Endothelial cell of umbilical vein (primary cell): ENCODE results near the gene MAMDC4. TPM values are rescaled to one million over a fixed set of nuclear protein-coding genes. Genes with fewer than 3 reads are reported as not detected.

Source experiments
- BruUV-seq: library from RNA; stranded (reverse); fragments of 400-500 nt; replicated peaks from 2 replicates; lab custom pipeline; 2021; lab: Mats Ljungman, UMichigan
- CTCF ChIA-PET: fragments of 300-600, 350-600 bp; sonication (Branson Sonifier 250); formaldehyde crosslinking; loops from one replicate; lab custom pipeline; 2021; ENCODE audit warnings: antibody characterized with exemption, inconsistent platforms; lab: Charles Lee
- POLR2A ChIA-PET: fragments of 300-600, 350-600 bp; sonication (Branson Sonifier 250); formaldehyde crosslinking; loops from one replicate; lab custom pipeline; 2021; ENCODE audit warnings: antibody characterized with exemption, inconsistent platforms; lab: Charles Lee
- DNase-seq: peaks from one replicate; pipeline ENCODE4 v3.0.0-alpha.2; 2011; ENCODE audit warnings: low read depth, low spot score
- FAIRE-seq: peaks from 2 replicates; lab custom pipeline; 2011; peaks lifted over from hg19 to GRCh38; lab: Jason Lieb, UNC
- H2AFZ ChIP-seq: 2 replicates; pipeline ENCODE4 v1.6.0; 2012; ENCODE audit warnings: low read depth, low read length, control low read depth, inconsistent platforms
- H3K27ac ChIP-seq: 2 replicates; pipeline ENCODE4 v1.5.1; 2011; ENCODE audit warnings: low read depth, mild to moderate bottlenecking, control low read depth, low read length, moderate library complexity; ENCODE audit not compliant: insufficient read depth
- H3K27me3 ChIP-seq, 2 experiments: 2 replicates each; pipeline versions ENCODE4 v1.6.0 to v1.6.1; 2011; ENCODE audit warnings: low read length in 2 of 2, mixed read lengths in 1 of 2; ENCODE audit not compliant: control insufficient read depth in 2 of 2, insufficient read depth in 2 of 2
- H3K36me3 ChIP-seq, 2 experiments: 2 replicates in 1 of 2; 3 replicates in 1 of 2; pipeline ENCODE4 v1.5.1; 2011; ENCODE audit warnings: low read length in 2 of 2, mild to moderate bottlenecking in 1 of 2, moderate library complexity in 1 of 2; ENCODE audit not compliant: control insufficient read depth in 2 of 2, insufficient read depth in 2 of 2; ENCODE audit errors: extremely low read depth in 1 of 2
- H3K4me1 ChIP-seq: 3 replicates; pipeline ENCODE4 v1.5.1; 2011; ENCODE audit warnings: mild to moderate bottlenecking, low read length; ENCODE audit not compliant: control insufficient read depth, insufficient read depth; ENCODE audit errors: extremely low read depth
- H3K4me2 ChIP-seq: 2 replicates; pipeline ENCODE4 v1.6.1; 2011; ENCODE audit warnings: low read length, control low read depth, mixed read lengths; ENCODE audit not compliant: insufficient read depth
- H3K4me3 ChIP-seq, 3 experiments: fragments of 200-600 bp in 1 of 3; sonication (generic), shearing (Covaris generic) in 1 of 3; replicated peaks in 1 of 3; 2 replicates each; pipeline ENCODE4 v1.5.1; 2011 to 2016; ENCODE audit warnings: control low read depth in 3 of 3, low read length in 3 of 3, mild to moderate bottlenecking in 2 of 3, inconsistent platforms in 1 of 3, low read depth in 1 of 3, moderate library complexity in 1 of 3; ENCODE audit not compliant: insufficient read depth in 1 of 3
- H3K79me2 ChIP-seq: 2 replicates; pipeline ENCODE4 v1.6.0; 2012; ENCODE audit warnings: low read length, inconsistent platforms; ENCODE audit not compliant: control insufficient read depth, insufficient read depth
- H3K9ac ChIP-seq: replicated peaks from 2 replicates; pipeline ENCODE3; 2011; ENCODE audit warnings: low read length, control low read depth; ENCODE audit not compliant: insufficient read depth; ENCODE audit errors: extremely low read depth
- H3K9me1 ChIP-seq: replicated peaks from 3 replicates; pipeline ENCODE4 v1.6.0; 2011; ENCODE audit warnings: mild to moderate bottlenecking, low read length; ENCODE audit not compliant: control insufficient read depth, insufficient read depth; ENCODE audit errors: extremely low read depth
- H3K9me3 ChIP-seq: replicated peaks from 2 replicates; pipeline ENCODE4 v1.5.1; 2012; ENCODE audit warnings: low read length, inconsistent platforms; ENCODE audit not compliant: control insufficient read depth, insufficient read depth
- H4K20me1 ChIP-seq: replicated peaks from 2 replicates; pipeline ENCODE3; 2011; ENCODE audit warnings: mild to moderate bottlenecking, low read length; ENCODE audit not compliant: control insufficient read depth, insufficient read depth; ENCODE audit errors: extremely low read depth
- CTCF ChIP-seq, 2 donors: IDR thresholded peaks; 1 replicate in 1 of 2; 2 replicates in 1 of 2; pipeline ENCODE4 v1.5.1; 2011; ENCODE audit warnings: low read length in 2 of 2, mild to moderate bottlenecking in 2 of 2, moderate library complexity in 2 of 2, control low read depth in 1 of 2, inconsistent platforms in 1 of 2, low read depth in 1 of 2; ENCODE audit not compliant: insufficient read depth in 1 of 2; ENCODE audit errors: extremely low read depth in 1 of 2
- EZH2 ChIP-seq: IDR thresholded peaks from 2 replicates; pipeline ENCODE4 v1.6.1; 2012; ENCODE audit warnings: borderline replicate concordance, low read depth, mild to moderate bottlenecking, moderate library complexity, low read length, inconsistent platforms; ENCODE audit not compliant: severe bottlenecking
- FOS ChIP-seq: IDR thresholded peaks from 2 replicates; pipeline ENCODE4 v1.6.1; 2011; ENCODE audit warnings: mild to moderate bottlenecking, low read length, moderate library complexity, borderline replicate concordance; ENCODE audit not compliant: insufficient read depth
- GATA2 ChIP-seq: IDR thresholded peaks from 2 replicates; pipeline ENCODE4 v1.7.0; 2011; ENCODE audit warnings: low read depth, mild to moderate bottlenecking, moderate library complexity, mixed read lengths, low read length; ENCODE audit not compliant: insufficient read length, insufficient read depth
- JUN ChIP-seq: IDR thresholded peaks from 2 replicates; pipeline ENCODE4 v1.6.1; 2011; ENCODE audit warnings: borderline replicate concordance, low read depth; ENCODE audit not compliant: insufficient read length, insufficient read depth
- MAX ChIP-seq: IDR thresholded peaks from 2 replicates; pipeline ENCODE4 v1.6.1; 2011; ENCODE audit not compliant: insufficient read depth, insufficient read length
- MYC ChIP-seq: IDR thresholded peaks from one replicate; pipeline ENCODE4 v1.6.1; 2011; ENCODE audit warnings: mild to moderate bottlenecking, low read depth, low read length
- POLR2A ChIP-seq: IDR thresholded peaks from 2 replicates; pipeline ENCODE4 v1.6.1; 2012; ENCODE audit warnings: low read depth, mild to moderate bottlenecking, control low read depth, low read length
- POLR2AphosphoS5 ChIP-seq: IDR thresholded peaks from 2 replicates; pipeline ENCODE4 v1.6.1; 2012; ENCODE audit warnings: low read depth, mild to moderate bottlenecking, control low read depth, low read length, moderate library complexity; ENCODE audit not compliant: insufficient read depth
- dilution Hi-C: fragments of 300-500 bp; cut with MboI; formaldehyde crosslinking; loops from one replicate; pipeline ENCODE4 v1.15.0; 2019; ENCODE audit warnings: low sequenced_read_pairs; ENCODE audit not compliant: extremely low pct_ligation_motif_present
- intact Hi-C: fragments of 100-400 bp; cut with micrococcal nuclease; formaldehyde crosslinking; loops from one replicate; pipeline ENCODE4 v1.10.0; 2022
- polyA plus RNA-seq, 4 experiments: library from polyadenylated mRNA; depleted of rRNA in 3 of 4; stranded (reverse) in 3 of 4; unstranded in 1 of 4; fragments of >200 nt; gene quantifications; 2 replicates each; pipeline versions ENCODE4 v1.2.1 to v1.2.3, GENCODE V29; 2011 to 2012; ENCODE audit warnings: missing spikeins in 1 of 4
- total RNA-seq: library from RNA; stranded (reverse); gene quantifications from 2 replicates; pipeline ENCODE4 v1.2.3, GENCODE V29; 2021

Gene MAMDC4
- total and polyA plus RNA-seq, 2 donors (not counting 3 experiments of a cell fraction or from before 2014, with no cell fraction given) = 3.6 to 7.2 TPM

GRCh38 chr9:136805207-136805740 is 46.9 kb upstream of the MAMDC4 start:
- Histone ChIP-seq H3K4me3 (no peak overlapping the region), H3K27ac (no peak overlapping the region), H3K27me3 (peaks cover 9 to 10% of the 10 kb centered on the region in 2 experiments), H2AFZ (no peak overlapping the region), H3K9me3 (no peaks in the 10 kb centered on the region), H3K79me2 (peaks cover 24% of the 10 kb centered on the region), H3K4me1 (peaks cover 15% of the 10 kb centered on the region), H3K4me2 (no peak overlapping the region), H3K9ac (no peak overlapping the region), H4K20me1 (no peaks in the 10 kb centered on the region), H3K9me1 (no peaks in the 10 kb centered on the region), H3K36me3 (no peaks in the 10 kb centered on the region)
- ChIA-PET POLR2A (no interaction called here), CTCF (interaction anchor here (0.7 to 3.7 kb wide), 5 partner anchors 13 to 432 kb away, joined by 3 to 13 read pairs (median 4); partner anchors contain the start of gene AJM1)
- intact Hi-C loops (loop anchor here (5.0 kb wide), 1 partner anchor 37 kb away; the partner anchor contains the start of gene AJM1), dilution Hi-C loops (loop anchor here (25.0 kb wide), 1 partner anchor 132 kb away; the partner anchor contains the start of genes C8G and FBXW5)
- no TSS peak for BruUV-seq
- FAIRE-seq = no peak
- TF ChIP-seq CTCF (IDR thresholded peaks at IDR 0.05; ENCODE audit: extremely low read depth in 1 of 2, insufficient read depth in 1 of 2, low read depth in 1 of 2, low read length in 2 of 2) = no peak
- no peak for TF ChIP-seq EZH2
- TF ChIP-seq POLR2A = no peak
- TF ChIP-seq MYC = no peak
- no peak for TF ChIP-seq POLR2AphosphoS5
- no peak for TF ChIP-seq FOS
- TF ChIP-seq GATA2 = no peak
- no peak for TF ChIP-seq JUN
- TF ChIP-seq MAX = no peak
- no peak for DNase-seq
